Neural progenitor cell (in vitro differentiated cells): ENCODE results near the gene GFPT1.

Experiments
- EZH2 ChIP-seq: fragments of 200-600 bp; sonication (generic); IDR thresholded peaks from 2 replicates; pipeline ENCODE4 v1.6.1; 2017; ENCODE audit warnings: antibody characterized with exemption, mild to moderate bottlenecking, moderate library complexity
- EZH2phosphoT487 ChIP-seq: fragments of 200-600 bp; sonication (generic); IDR thresholded peaks from 2 replicates; pipeline ENCODE4 v1.6.1; 2017; ENCODE audit warnings: antibody characterized with exemption
- TF ChIP-seq, protein P1 (sequence below): fragments of 200-600 bp; sonication (generic); IDR thresholded peaks from 2 replicates; pipeline ENCODE4 v1.5.1; 2017; ENCODE audit warnings: antibody characterized with exemption, mild to moderate bottlenecking

DNA sequence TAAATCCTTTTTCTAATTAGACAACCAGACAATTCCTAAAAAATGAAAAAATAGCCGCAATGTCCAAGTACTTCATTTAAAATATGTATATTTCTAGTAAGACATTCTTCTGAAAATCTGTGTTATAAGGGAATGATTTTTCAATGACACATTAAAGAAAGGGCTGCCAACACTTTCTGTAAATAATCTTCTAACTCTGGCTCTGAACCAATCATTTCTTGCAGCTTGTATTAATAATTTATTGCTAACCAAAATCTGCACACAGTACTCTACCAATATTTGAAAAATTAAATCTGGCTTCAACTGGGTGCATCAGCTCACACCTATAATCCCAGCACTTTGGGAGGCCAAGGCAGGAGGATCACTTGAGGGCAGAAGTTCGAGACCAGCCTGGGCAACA, 42.0 kb upstream of the GFPT1 start:
- TF ChIP-seq, protein P1, sequence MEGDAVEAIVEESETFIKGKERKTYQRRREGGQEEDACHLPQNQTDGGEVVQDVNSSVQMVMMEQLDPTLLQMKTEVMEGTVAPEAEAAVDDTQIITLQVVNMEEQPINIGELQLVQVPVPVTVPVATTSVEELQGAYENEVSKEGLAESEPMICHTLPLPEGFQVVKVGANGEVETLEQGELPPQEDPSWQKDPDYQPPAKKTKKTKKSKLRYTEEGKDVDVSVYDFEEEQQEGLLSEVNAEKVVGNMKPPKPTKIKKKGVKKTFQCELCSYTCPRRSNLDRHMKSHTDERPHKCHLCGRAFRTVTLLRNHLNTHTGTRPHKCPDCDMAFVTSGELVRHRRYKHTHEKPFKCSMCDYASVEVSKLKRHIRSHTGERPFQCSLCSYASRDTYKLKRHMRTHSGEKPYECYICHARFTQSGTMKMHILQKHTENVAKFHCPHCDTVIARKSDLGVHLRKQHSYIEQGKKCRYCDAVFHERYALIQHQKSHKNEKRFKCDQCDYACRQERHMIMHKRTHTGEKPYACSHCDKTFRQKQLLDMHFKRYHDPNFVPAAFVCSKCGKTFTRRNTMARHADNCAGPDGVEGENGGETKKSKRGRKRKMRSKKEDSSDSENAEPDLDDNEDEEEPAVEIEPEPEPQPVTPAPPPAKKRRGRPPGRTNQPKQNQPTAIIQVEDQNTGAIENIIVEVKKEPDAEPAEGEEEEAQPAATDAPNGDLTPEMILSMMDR: no peak
- TF ChIP-seq EZH2: no peak
- no peak for TF ChIP-seq EZH2phosphoT487
